GOT3 (cell line): ENCODE results near the gene SERP2.
"Not testable (repeated sequence)": the region's sequence is repeated elsewhere in the genome, so short reads cannot be mapped to it uniquely, and the experiment has no call there.

Experiments
- DNase-seq: peaks from one replicate; lab custom pipeline; 2025; ENCODE audit warnings: mixed read lengths; lab: John Stamatoyannopoulos, UW

The SERP2 gene

GRCh38 chr13:44373601-44374347, at the start of gene SERP2:
Gene SERP2, plus strand, starts transcription at chr13:44373824. Its CDS starts 202 bp downstream, at chr13:44374026.
- DNase-seq = no peak

- no peak for DNase-seq
These were observed 46.7 kb upstream of the SERP2 start for GRCh38 chr13:44326961-44327360.

GRCh38 chr13:44329041-44329440, 44.6 kb upstream of the SERP2 start:
- not testable (repeated sequence) for DNase-seq

DNA sequence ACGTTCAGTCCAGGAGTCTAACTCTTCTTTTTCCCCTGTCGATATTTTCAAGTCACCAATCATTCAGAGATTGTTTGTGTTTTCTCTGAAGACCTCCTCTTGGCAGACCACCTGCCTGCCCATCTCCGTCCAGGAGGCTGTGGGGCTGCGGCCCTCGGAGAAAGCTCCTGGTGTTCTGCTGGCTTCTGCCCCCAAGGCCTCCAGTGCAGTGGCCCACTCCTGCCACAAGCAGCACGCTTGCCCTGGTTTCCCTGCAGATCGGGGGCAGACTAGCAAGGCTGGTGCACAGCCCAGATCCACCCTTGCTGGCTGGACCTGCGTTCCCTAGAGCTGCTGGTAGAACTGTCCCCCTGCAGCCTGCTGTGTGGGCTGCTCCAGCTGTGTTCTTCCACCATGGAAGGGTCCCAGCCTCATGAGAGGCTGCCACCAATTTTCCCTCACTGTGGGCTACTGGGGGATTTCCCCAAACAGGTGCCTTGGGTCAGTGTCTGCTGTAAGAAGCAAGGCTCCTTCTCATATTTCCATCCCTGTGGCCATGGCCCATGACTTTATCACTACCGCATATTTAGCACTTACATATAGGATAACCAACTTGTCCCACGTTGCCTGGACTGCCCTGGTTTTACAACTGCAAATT, 43.6 kb upstream of the SERP2 start:
- no peak for DNase-seq

GRCh38 chr13:44331446-44331845, 42.2 kb upstream of the SERP2 start:
- DNase-seq = no peak

- DNase-seq = no peak
These were observed 41.4 kb upstream of the SERP2 start for GRCh38 chr13:44331912-44332851.

GRCh38 chr13:44333950-44334655, 39.5 kb upstream of the SERP2 start:
- DNase-seq = no peak

- no peak for DNase-seq
These were observed 38.9 kb upstream of the SERP2 start for GRCh38 chr13:44334751-44335150.

GRCh38 chr13:44336934-44337333, 36.7 kb upstream of the SERP2 start:
- no peak for DNase-seq

- DNase-seq = no peak
These were observed 36.0 kb upstream of the SERP2 start for GRCh38 chr13:44337581-44337980.

DNA sequence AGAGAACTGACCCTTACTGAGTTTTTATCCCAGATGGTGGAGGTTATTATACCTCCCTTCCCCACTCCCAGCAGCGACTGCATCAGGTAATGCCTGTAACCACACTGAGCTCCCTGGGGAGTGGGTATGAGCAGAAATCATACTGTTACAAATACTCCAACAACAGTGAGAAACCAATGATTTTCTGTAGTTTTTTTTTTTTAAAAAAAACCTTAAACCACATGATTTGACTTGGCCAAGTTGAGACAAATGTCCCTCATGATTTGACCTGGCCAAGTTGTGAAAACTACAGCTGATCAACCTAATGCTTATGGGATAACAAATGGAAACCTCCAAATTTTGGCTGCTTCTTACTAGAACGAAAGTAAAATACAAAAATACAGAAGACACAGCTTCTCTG, 33.1 kb upstream of the SERP2 start:
- DNase-seq = no peak

GRCh38 chr13:44342741-44343140, 30.9 kb upstream of the SERP2 start:
- no peak for DNase-seq

DNA sequence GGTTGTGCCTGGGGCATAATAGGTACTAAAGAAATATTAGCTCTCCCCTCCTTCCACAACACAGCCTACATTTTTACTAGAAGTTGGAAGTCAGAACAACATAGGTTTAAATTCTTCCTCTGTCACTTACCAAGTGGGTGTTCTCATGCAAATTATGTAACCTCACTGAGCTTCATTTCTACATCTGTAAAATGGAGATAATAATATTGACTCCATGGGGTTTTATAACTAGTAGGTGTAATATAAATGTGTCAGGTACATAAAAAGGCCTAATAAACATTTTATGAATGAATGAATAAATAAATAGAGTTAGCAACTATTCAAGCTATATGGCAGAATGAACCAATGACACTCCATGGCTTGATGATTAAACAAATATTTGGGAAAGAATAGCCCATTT, 27.1 kb upstream of the SERP2 start:
- DNase-seq = no peak

DNA sequence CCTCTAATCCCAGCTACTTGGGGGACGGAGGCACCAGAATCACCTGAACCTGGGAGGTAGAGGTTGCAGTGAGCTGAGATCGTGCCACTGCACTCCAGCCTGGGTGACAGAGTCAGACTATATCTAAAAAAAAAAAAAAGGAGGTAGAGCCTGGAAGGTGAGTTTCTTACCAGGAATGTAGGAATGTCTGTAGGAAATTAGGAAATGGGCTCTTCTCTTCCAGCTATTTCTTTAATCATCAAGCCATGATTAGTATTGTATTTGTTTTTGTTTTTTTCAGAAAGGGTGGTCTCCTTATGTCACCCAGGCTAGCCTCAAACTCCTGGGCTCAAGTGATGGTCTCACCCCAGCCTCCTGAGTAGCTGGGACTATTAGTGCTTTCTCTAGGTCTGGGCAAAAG, 26.3 kb upstream of the SERP2 start:
- no peak for DNase-seq

DNA sequence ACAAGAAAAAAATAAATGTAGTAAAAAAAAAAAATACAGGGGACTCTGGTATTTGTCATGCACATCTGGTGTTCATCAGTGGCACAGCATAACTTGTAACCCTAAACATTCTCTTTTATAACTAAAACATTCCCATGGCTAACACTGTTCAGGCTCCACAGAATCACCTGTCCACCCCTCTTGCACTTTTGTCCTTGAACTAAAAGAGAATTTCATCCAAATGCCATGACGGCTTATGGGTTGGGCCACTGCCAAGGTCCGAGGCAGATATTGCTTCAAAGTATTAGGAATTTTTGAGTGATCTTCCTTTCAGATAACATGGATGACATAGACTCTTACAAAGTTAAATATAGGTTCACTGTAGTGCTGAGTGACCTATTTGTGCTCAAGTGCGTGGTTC, 25.7 kb upstream of the SERP2 start:
- no peak for DNase-seq

GRCh38 chr13:44350775-44351504, 22.7 kb upstream of the SERP2 start:
- no peak for DNase-seq

GRCh38 chr13:44351505-44351854, 22.1 kb upstream of the SERP2 start:
- no peak for DNase-seq

- DNase-seq = no peak
These were observed 21.4 kb upstream of the SERP2 start for GRCh38 chr13:44352202-44352601.

DNA sequence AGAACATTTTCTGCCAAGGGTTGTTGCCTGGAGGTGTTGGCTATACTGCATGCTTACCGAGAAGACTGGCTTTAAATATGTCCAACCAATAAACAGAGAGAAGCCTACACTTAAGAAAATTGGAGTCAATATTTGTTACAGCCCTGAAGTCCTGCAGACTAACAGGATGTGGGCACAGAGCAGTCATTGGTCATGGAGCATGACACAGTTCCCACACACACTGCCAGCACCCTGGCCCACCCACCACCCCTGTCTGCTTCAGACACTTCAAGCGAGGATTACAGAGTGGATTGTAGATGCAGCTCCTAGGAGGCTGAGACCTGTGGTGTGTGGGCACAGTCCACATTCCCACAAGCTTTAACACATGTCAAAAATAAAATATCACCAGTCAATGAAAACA, 21.0 kb upstream of the SERP2 start:
- no peak for DNase-seq

- no peak for DNase-seq
These were observed 19.3 kb upstream of the SERP2 start for GRCh38 chr13:44354331-44354730.

GRCh38 chr13:44354884-44355283, 18.7 kb upstream of the SERP2 start:
- no peak for DNase-seq
